Testis (tissue), 2 donors: ENCODE measurements around the gene CCDC137.

ENCODE experiments used
- POLR2A ChIP-seq: fragments of 450-650 bp; IDR thresholded peaks from one replicate; pipeline ENCODE4 v1.6.1; 2017; ENCODE audit warnings: antibody characterized with exemption, mild to moderate bottlenecking, moderate library complexity
- TF ChIP-seq, protein P1 (sequence below), 3 experiments: fragments of 450-650 bp in 2 of 3; fragments of 200-600 bp in 1 of 3; sonication (generic) in 1 of 3; IDR thresholded peaks; one replicate each; pipeline ENCODE4 v1.5.1; 2016 to 2019; ENCODE audit warnings: antibody characterized with exemption in 3 of 3, mild to moderate bottlenecking in 2 of 3, moderate library complexity in 1 of 3

DNA sequence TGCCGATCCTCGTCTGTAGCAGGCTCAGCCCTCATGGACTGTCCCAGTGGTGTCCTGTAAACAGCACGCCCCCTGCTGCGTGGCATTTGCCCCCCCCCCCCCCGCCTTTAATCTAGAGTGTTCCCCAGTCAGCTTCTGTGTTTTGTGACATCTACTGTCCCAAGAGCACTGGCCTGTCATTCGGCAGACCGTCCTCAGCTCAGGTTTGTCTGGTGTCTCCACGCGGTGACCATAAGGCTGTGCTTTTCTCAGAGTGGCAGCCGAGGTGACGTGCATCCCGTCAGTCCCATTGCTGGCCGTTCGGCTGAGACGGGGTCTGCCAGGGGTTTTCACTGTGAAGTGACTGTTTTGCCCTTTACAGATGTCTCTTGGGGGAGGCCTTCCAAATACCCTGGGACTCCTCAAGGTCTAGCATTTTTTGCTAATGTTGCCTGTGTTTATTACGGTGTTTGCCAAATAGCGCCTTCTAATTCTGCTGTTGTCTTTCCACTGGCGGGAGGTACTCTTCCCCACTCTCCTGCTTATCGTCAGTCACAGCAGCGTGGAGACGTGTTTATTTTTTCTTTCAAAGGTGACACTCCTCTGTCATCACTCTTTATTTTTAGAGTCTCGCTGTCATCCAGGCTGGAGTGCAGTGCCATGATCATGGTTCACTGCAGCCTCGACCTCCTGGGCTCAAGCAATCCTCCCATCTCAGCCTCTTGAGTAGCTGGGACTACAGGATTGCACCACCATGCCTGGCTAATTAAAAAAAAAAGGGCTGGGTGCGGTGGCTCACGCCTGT is 30.9 kb downstream of the CCDC137 start:
- TF ChIP-seq, protein P1, sequence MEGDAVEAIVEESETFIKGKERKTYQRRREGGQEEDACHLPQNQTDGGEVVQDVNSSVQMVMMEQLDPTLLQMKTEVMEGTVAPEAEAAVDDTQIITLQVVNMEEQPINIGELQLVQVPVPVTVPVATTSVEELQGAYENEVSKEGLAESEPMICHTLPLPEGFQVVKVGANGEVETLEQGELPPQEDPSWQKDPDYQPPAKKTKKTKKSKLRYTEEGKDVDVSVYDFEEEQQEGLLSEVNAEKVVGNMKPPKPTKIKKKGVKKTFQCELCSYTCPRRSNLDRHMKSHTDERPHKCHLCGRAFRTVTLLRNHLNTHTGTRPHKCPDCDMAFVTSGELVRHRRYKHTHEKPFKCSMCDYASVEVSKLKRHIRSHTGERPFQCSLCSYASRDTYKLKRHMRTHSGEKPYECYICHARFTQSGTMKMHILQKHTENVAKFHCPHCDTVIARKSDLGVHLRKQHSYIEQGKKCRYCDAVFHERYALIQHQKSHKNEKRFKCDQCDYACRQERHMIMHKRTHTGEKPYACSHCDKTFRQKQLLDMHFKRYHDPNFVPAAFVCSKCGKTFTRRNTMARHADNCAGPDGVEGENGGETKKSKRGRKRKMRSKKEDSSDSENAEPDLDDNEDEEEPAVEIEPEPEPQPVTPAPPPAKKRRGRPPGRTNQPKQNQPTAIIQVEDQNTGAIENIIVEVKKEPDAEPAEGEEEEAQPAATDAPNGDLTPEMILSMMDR (IDR thresholded peaks at IDR 0.05): no peak
- TF ChIP-seq POLR2A: no peak
